Right lobe of liver (tissue), 4 donors: ENCODE measurements around the gene LONRF2.

Source experiments
- CTCF ChIP-seq, 4 donors: fragments of 200-600 bp in 3 of 4; fragments of 450-650 bp in 1 of 4; IDR thresholded peaks; one replicate each; pipeline versions ENCODE4 v1.5.1 to v1.8.0; 2016 to 2022; ENCODE audit warnings: antibody characterized with exemption in 4 of 4, mild to moderate bottlenecking in 2 of 4
- POLR2A ChIP-seq: fragments of 450-650 bp; IDR thresholded peaks from one replicate; pipeline ENCODE4 v1.6.1; 2017; ENCODE audit warnings: antibody characterized with exemption, mild to moderate bottlenecking
- donor health status: DM: no; HTN: no; CAD: no.
- donor health status: DM: no; HTN: no; CAD: no.
- donor health status: DM: no; HTN: yes; CAD: no.

GRCh38 chr2:100262046-100262445, 60.3 kb downstream of the LONRF2 start:
- TF ChIP-seq CTCF (IDR thresholded peaks at IDR 0.05), result no peak
- TF ChIP-seq POLR2A, result no peak
